NCI-H226 (cell line): ENCODE measurements around the gene UMAD1.
"Not testable (repeated sequence)": the region's sequence is repeated elsewhere in the genome, so short reads cannot be mapped to it uniquely, and the experiment has no call there.

ENCODE experiments used
- DNase-seq: peaks from one replicate; pipeline ENCODE4 v3.0.0-alpha.2; 2015

Gene UMAD1

DNA sequence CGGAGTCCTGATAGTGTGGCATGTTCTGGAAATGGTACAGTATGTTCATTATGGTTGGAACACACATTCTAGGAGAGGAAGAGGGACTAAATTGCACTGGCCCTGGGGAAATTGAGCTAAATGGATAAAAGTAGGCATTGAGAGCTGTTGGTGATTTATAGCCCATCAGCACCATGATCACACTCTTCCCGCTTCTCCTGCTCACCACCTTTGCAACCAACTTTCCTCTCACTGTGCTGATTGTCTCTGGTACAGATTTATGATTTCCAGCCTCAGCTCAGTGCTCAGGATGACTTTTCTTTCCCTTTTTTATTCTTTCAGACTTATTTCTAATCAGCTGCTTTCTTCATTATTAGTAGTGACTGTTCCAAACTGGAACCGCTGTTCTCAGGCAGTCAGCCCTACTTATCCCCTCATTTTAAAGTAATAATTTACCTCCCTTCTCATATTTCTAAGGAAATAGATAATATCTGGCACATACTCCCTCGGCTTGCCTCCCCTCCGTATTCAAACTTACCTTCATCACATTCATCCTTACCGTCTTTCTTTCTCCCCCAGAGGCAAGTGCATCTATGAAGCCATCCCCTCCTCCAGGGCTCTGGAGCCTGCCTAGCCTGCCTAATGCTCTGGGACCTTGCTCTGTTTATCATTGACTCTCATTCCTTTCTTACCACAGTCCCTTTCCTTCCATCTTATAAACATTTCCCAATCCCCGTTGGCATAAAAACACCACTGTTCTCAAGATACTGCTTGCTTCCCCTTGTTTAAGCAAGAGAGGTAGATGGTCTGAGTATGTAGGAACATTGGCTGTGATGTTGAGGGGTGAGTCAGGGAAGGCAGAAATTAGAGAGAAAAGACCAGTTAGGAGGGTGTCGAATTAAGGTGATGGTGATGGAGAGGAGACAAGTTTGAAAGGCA lies 129.4 kb downstream of the UMAD1 start:
- no peak for DNase-seq

DNA sequence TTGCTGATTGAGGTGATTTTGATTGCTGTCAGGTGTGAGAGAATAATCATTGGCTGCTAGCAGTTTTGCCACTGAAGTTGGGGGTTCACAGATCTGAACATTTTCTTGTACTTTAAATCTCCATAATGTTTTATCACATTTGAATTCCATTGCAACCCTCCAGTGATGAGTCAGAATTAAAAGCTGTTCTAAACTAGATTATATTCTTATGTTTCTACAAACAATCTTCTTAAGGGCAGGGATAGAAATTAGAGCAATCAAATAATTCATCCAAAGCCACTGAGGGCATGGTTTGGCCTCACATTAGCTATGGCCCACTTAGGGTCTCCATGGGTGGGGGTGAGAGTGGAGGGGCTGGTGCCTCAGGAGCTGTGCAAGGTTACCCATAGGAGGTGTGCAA lies 130.9 kb downstream of the UMAD1 start:
- DNase-seq = no peak

DNA sequence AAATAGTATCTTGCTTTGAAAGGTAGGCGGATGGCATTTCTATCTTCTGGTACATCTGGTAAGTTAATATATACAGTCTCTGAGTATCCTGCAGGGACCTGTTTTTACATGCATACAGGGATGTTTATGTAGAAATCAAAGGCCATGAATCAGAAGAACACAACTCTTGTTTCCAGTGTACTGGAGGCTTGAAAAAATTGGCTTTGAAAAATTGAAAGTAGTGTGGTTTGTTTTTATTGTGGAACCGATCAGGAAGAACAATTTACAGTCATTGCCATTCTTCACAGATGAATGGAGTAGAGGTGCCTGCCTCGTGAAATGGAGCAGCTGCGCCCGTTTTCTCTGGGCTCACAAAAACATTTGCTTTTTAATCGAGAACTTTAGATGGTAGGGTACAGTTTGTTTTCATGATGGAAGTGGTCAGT lies 131.9 kb downstream of the UMAD1 start:
- DNase-seq = no peak

GRCh38 chr7:7773334-7774309 lies 133.1 kb downstream of the UMAD1 start:
- DNase-seq = no peak

- DNase-seq = no peak
These were observed 139.3 kb downstream of the UMAD1 start for GRCh38 chr7:7779888-7780287.

- DNase-seq = no peak
These were observed 142.4 kb downstream of the UMAD1 start for GRCh38 chr7:7783001-7783400.

GRCh38 chr7:7785344-7785973 lies 144.9 kb downstream of the UMAD1 start:
- DNase-seq = no peak

GRCh38 chr7:7786595-7786994 lies 146.0 kb downstream of the UMAD1 start:
- DNase-seq = no peak

GRCh38 chr7:7789551-7789988 lies 149.0 kb downstream of the UMAD1 start:
- no peak for DNase-seq

- DNase-seq = no peak
These were observed 149.6 kb downstream of the UMAD1 start for GRCh38 chr7:7790041-7790741.

GRCh38 chr7:7791523-7791922 lies 151.0 kb downstream of the UMAD1 start:
- DNase-seq = no peak

- DNase-seq = no peak
These were observed 151.5 kb downstream of the UMAD1 start for GRCh38 chr7:7792056-7792455.

DNA sequence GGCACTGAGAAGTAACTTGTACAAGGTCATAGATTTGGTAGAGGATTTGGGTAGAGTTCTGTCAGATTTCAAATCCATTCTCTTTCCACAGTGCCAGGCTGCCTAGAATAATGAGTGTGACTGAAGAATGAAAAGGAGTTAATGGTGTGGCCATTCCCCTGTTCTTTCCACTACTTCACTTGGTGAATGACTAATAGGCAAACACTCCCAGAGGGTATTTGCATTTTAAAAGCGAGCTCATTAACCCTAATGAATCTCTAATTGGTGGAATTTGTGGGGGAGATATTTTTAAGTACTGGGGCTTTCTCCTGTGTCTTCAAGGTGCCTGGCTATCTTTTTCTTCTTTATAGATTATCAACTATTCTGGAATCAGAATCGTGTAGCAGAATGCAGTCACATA lies 152.7 kb downstream of the UMAD1 start:
- DNase-seq = no peak

GRCh38 chr7:7793921-7794320 lies 153.4 kb downstream of the UMAD1 start:
- no peak for DNase-seq

GRCh38 chr7:7795203-7795602 lies 154.7 kb downstream of the UMAD1 start:
- no peak for DNase-seq

DNA sequence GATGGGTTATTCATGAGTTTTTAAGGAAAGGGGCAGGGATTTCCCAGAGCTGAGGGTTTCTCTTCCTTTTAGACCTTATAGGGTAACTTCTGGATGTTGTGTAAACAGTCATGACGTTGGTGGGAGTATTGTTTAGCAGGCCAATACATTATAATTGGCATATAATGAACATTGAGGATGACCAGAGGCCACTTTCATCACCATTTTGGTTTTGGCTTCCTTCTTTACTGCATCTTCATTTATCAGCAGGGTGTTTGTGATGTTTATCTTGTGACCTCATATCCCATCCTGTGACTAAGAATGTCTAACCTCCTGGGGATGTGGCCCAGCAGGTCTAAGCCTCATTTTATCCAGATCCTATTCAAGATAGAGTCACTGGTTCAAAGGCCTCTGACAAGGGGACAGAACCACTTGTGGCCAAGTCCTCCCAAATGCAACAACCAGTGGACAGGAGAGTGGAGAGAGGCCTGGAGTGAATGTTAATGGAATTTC lies 155.1 kb downstream of the UMAD1 start:
- peak; percentile 21 for DNase-seq

DNA sequence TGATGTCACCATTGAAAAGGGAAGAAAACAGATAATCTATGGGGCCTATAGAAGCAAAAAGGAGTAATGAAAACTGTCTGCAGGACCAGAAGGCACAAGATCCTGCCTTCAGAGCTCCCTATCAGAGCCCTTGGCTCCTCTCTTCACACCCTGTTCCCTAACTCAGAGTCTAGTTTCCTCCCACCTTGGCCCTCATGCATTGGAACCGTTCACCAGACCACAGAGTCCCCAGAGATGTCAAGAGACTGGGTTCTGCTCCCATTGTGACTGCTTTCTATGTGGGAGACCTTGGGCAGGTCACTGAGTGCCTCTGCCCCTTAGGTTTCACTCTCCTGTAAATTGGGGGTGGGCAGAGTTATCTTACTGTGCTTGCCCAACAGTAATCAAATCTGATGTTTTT lies 158.0 kb downstream of the UMAD1 start:
- DNase-seq = no peak

GRCh38 chr7:7799138-7799537 lies 158.6 kb downstream of the UMAD1 start:
- DNase-seq = no peak

GRCh38 chr7:7802531-7802930 lies 162.0 kb downstream of the UMAD1 start:
- DNase-seq = no peak

DNA sequence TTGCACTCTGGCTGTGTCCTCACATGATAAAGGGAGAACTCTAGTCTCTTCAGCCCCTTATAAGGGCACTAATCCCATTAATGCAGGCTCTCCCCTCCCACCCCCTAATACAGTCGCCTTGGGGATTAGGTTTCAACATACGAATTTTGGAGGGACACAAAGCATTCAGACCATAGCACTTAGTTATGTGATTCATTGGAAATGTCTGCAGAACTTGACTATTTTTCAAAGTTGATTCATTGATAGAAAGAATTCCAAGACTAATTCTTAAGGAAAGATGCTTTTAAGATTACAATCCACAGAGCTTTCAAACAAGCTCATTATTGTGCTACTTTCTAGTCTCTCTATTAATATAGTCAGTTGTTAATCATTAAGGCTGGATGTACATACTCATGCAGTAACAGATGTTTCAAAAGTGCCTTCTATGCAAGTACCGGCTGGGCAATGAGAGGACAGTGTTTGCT lies 163.2 kb downstream of the UMAD1 start:
- no peak for DNase-seq

DNA sequence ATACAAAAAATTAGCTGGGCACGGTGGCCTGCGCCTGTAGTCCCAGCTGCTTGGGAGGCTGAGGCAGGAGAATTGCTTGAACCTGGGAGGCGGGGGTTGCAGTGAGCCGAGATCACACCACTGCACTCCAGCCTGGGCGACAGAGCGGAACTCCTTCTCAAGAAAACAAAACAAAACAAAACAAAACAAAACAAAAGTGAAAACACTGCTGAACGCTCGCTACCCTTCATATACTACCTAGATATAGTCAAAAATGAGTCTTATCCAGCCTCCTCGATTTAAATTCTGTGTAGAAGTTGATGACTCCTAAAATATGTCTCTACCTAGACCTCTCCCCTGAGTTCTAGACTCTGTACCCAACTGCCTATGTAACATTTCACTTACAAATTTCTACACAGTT lies 164.3 kb downstream of the UMAD1 start:
- DNase-seq = not testable (repeated sequence)

GRCh38 chr7:7805511-7806153 lies 165.1 kb downstream of the UMAD1 start:
- DNase-seq = no peak
